C4-2B (cell line): ENCODE results near the gene C2CD2.

ENCODE experiments used
- CTCF ChIP-seq: fragments of 450-650 bp; conservative IDR thresholded peaks from 2 replicates; pipeline ENCODE4 v1.5.1; 2017; ENCODE audit warnings: mild to moderate bottlenecking
- ZFX ChIP-seq: fragments of 450-650 bp; IDR thresholded peaks from 2 replicates; pipeline ENCODE4 v1.6.1; 2017

GRCh38 chr21:41852151-41852928, 101.5 kb downstream of the C2CD2 start:
- no peak for TF ChIP-seq CTCF
- no peak for TF ChIP-seq ZFX
